Measurements from ENCODE around the gene GSTO2.

Gene GSTO2

GRCh38 chr10:104317726-104318299 lies 48.8 kb downstream of the GSTO2 start:
- no peaks in the 10 kb centered on the region for H3K9me3 ChIP-seq (ENCODE audit: low read length)
- H3K9me2 ChIP-seq (ENCODE audit: low read depth, low read length): no peaks in the 10 kb centered on the region
- peaks cover 5% of the 10 kb centered on the region; the same call in 1 of the 2 replicates for H3K36me3 ChIP-seq (ENCODE audit: insufficient read depth, low read length)
- H3K9ac ChIP-seq (ENCODE audit: low read length): no peak overlapping the region
- no peak overlapping the region for H2AFZ ChIP-seq (ENCODE audit: low read length)
- H3K4me1 ChIP-seq (ENCODE audit: insufficient read depth, low read length, severe bottlenecking): peaks cover 22% of the 10 kb centered on the region
- TF ChIP-seq EZH2 (IDR thresholded peaks at IDR 0.05; ENCODE audit: borderline replicate concordance, low read length) (no peak), CTCF (IDR thresholded peaks at IDR 0.05; ENCODE audit: low read length) (peak; percentile 25; the same call in 1 of the 2 replicates)
- no peak overlapping the region for H3K27ac ChIP-seq (ENCODE audit: low read depth, low read length, poor library complexity, severe bottlenecking)
- H3F3A ChIP-seq (ENCODE audit: insufficient read depth, low read length): no peaks in the 10 kb centered on the region
- H4K20me1 ChIP-seq (ENCODE audit: insufficient read depth, low read length): no peaks in the 10 kb centered on the region
- no peak overlapping the region for H3K4me3 ChIP-seq (ENCODE audit: low read depth, low read length, poor library complexity, severe bottlenecking)
- no peaks in the 10 kb centered on the region for H3K27me3 ChIP-seq (ENCODE audit: insufficient read depth, low read length)
- H3K79me2 ChIP-seq (ENCODE audit: insufficient read depth, low read length): no peaks in the 10 kb centered on the region
- no peak overlapping the region; the same call in 1 of the 2 replicates for H3K4me2 ChIP-seq (ENCODE audit: low read length)

- no peak overlapping the region for H3K4me2 ChIP-seq (ENCODE audit: low read length)
- no peaks in the 10 kb centered on the region for H3K27me3 ChIP-seq (ENCODE audit: insufficient read depth, low read length)
- H3K9me3 ChIP-seq (ENCODE audit: low read length): no peaks in the 10 kb centered on the region
- no peak overlapping the region for H3K4me3 ChIP-seq (ENCODE audit: low read depth, low read length, poor library complexity, severe bottlenecking)
- H2AFZ ChIP-seq (ENCODE audit: low read length): no peak overlapping the region
- H3K36me3 ChIP-seq (ENCODE audit: insufficient read depth, low read length): peaks cover 5% of the 10 kb centered on the region; the same call in 1 of the 2 replicates
- H3K27ac ChIP-seq (ENCODE audit: low read depth, low read length, poor library complexity, severe bottlenecking): no peak overlapping the region
- no peaks in the 10 kb centered on the region for H3K9me2 ChIP-seq (ENCODE audit: low read depth, low read length)
- no peak for TF ChIP-seq CTCF (IDR thresholded peaks at IDR 0.05; ENCODE audit: low read length)
- TF ChIP-seq EZH2 (IDR thresholded peaks at IDR 0.05; ENCODE audit: borderline replicate concordance, low read length): no peak
- peaks cover 24% of the 10 kb centered on the region for H3K4me1 ChIP-seq (ENCODE audit: insufficient read depth, low read length, severe bottlenecking)
- H3K9ac ChIP-seq (ENCODE audit: low read length): no peak overlapping the region
- no peaks in the 10 kb centered on the region for H3K79me2 ChIP-seq (ENCODE audit: insufficient read depth, low read length)
- H4K20me1 ChIP-seq (ENCODE audit: insufficient read depth, low read length): no peaks in the 10 kb centered on the region
- H3F3A ChIP-seq (ENCODE audit: insufficient read depth, low read length): no peaks in the 10 kb centered on the region
Measured at GRCh38 chr10:104318326-104318725, 49.3 kb downstream of the GSTO2 start.

- Histone ChIP-seq H3K27me3 (ENCODE audit: insufficient read depth, low read length) (no peaks in the 10 kb centered on the region), H3K9ac (ENCODE audit: low read length) (no peak overlapping the region), H4K20me1 (ENCODE audit: insufficient read depth, low read length) (no peaks in the 10 kb centered on the region), H3K9me3 (ENCODE audit: low read length) (no peaks in the 10 kb centered on the region), H3K4me1 (ENCODE audit: insufficient read depth, low read length, severe bottlenecking) (peaks cover 26% of the 10 kb centered on the region), H3F3A (ENCODE audit: insufficient read depth, low read length) (no peaks in the 10 kb centered on the region), H3K27ac (ENCODE audit: low read depth, low read length, poor library complexity, severe bottlenecking) (no peak overlapping the region), H2AFZ (ENCODE audit: low read length) (no peak overlapping the region), H3K4me2 (ENCODE audit: low read length) (no peak overlapping the region), H3K4me3 (ENCODE audit: low read depth, low read length, poor library complexity, severe bottlenecking) (no peak overlapping the region), H3K36me3 (ENCODE audit: insufficient read depth, low read length) (peaks cover under 1% of the 10 kb centered on the region; the same call in 1 of the 2 replicates), H3K9me2 (ENCODE audit: low read depth, low read length) (no peaks in the 10 kb centered on the region), H3K79me2 (ENCODE audit: insufficient read depth, low read length) (no peaks in the 10 kb centered on the region)
- TF ChIP-seq CTCF (IDR thresholded peaks at IDR 0.05; ENCODE audit: low read length) (no peak), EZH2 (IDR thresholded peaks at IDR 0.05; ENCODE audit: borderline replicate concordance, low read length) (no peak)
Measured at GRCh38 chr10:104318810-104319741, 50.1 kb downstream of the GSTO2 start.
